Stimulated activated CD4-positive, alpha-beta T cell treated with anti-CD3 and anti-CD28 coated beads, Interleukin-4, amount 100 ng/mL, for 24 hours (primary cell): ENCODE results near the gene DLX5.

Source experiments
- DNase-seq: peaks from one replicate; pipeline ENCODE4 v3.0.0-alpha.2; 2020

The DLX5 gene

GRCh38 chr7:96989859-96990317 lies 34.7 kb downstream of the DLX5 start:
- DNase-seq = no peak

DNA sequence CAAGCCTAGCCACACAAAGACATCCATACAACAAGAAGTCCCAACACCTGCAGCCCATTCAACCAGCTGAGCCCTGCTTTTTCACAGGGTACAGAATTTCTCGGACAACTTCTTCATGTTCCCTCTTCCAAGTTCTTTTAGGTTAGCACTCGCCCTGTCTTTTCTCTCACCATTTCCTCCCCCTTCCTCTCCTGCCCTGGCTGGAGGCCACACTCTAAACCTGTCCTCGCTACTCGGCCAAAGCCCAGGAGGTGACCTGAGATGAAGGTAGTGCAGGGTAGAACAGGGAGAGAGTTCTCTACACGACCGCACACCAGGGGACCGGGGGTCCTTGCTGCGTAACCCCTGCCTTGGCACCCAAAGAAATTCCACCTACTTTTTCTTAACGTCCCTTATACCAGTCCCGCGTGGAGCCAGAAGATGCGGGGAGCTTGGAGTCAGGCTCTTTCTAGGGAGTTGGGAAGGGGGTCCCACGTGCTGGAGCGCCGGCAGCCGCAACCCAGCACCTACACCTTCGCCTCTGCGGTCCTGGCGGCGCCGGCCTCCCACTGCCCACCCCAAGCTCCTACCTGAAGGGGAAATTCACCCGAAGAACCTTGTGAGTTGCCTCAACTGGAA lies 35.3 kb downstream of the DLX5 start:
- DNase-seq = no peak

DNA sequence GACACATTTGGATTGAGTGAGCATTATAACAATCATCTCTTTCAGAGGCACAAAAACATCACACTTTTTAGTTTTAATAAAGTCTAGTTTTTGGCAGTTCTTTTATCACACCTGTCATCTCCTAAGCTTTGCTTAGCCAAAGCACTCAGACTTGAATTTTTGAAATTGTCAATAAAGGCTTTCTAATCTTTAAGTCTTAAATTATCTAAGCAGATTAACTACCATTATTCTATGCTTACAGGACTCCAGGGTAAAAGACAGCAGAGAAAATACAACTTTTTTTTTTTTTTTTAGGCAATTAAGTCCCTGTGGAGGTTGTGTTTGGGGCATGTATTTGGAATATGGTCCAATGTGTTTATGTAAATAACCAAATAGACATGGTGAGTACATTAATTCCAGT lies 36.9 kb downstream of the DLX5 start:
- DNase-seq = no peak

DNA sequence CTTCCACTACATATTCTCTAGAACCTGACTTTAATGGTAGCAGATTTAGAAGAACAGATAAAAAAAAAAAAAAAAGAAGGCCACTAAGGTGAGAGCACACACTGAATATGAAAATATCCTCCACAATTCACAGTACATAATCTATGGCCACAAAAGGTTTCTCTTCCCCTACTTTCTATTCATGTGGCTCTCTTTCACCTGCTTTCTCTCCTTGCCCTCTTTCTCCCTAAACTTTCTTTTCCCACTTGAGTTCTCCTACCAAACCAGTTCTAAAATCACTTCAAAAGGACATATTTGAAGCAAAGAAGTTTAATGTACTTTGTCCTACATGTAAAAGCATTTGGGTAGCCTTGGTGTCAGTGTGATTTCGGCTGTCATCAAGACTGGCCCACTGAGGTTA lies 37.7 kb downstream of the DLX5 start:
- DNase-seq = no peak

GRCh38 chr7:96985992-96986391 lies 38.6 kb downstream of the DLX5 start:
- DNase-seq = no peak

DNA sequence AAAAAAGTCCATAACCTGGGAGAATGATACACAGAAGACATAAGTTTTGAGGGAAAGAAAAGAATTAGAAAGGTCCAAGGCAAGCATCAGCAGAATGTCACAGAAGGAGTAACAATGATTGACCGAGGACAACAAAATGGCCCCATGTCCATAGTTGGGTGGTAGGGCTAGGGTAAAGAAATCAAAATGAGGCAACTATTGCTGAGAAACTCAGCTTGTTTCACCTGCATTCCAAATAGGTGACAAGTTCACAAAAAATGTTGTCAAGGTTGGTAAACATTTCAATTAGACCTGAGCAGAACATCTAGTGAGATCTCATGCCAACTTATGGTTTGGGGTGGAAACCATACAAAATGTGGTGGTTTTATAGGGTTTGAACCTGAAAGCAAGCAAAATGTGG lies 42.0 kb downstream of the DLX5 start:
- no peak for DNase-seq

- DNase-seq = no peak
Observed at GRCh38 chr7:96979551-96980276, 44.9 kb downstream of the DLX5 start.

DNA sequence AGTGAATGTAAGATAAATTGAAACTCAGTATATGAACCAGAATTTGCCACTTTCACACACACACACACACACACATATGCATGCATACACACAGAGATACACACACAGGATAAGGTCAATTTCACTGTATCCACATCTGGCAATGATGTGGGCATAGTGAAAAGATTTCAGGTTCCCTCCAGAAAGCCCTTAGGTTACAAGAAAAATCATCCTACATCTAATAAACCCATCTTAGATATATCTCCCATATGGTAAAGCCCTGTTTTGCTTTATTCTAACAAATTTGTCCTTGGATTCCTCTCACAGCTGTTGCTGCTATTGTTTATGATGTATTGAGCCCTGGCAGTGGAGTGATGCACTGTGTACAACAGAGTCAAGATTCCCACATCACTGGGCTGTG lies 47.2 kb downstream of the DLX5 start:
- no peak for DNase-seq

- no peak for DNase-seq
Observed at GRCh38 chr7:96976106-96976505, 48.5 kb downstream of the DLX5 start.

DNA sequence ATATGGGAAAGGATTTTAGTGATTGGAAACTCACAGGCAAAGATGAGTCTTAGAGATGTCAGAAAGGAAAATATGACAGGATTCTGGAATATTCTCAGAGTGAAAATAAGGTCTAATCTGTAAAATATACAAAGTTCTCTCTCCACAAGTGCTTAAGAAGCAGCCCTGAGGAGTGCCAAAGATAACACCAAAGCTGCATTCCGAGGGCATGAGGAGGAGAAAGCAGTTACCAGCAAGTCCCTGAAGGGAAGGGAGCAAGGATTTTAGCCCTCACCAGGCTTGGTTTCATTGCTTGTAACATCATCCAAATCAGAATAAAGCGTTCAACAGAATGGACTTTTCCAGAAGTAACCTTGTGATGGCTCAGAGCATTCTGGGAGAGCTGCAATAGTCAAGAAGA lies 50.6 kb downstream of the DLX5 start:
- DNase-seq = no peak

DNA sequence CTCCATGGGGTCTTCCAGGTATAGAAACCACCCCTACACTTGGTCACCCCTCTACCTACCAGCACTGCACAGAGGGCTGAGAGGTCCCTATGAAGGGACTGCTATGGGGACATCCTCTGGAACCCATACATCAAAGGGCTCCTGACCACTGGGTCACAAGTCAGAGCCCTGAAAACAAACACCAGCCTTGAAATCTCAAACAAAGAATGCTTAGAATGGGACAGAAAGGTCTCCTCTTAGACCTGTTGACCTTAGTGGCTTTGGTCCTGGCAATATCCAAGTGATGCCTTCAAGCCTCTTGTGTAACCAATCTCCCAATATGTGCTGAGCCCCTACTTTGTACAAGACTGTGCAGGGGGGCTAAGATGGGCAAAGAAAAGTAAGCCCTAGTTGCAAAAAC lies 53.9 kb downstream of the DLX5 start:
- no peak for DNase-seq
